GM10847 (cell line): Measurements from ENCODE around the gene SDF4.

ENCODE experiments used
- POLR2A ChIP-seq: IDR thresholded peaks from 2 replicates; pipeline ENCODE4 v1.6.1; 2011; ENCODE audit not compliant: insufficient read length; ENCODE audit errors: extremely low read depth

The SDF4 gene

GRCh38 chr1:1175221-1176062 is 56.4 kb downstream of the SDF4 start:
- no peak for TF ChIP-seq POLR2A

- no peak for TF ChIP-seq POLR2A
These were observed 57.9 kb downstream of the SDF4 start, which contains the start of gene TTLL10 for GRCh38 chr1:1173793-1174415. TSS of gene TTLL10 (plus strand) at chr1:1173880. CDS start at chr1:1179216, 5,336 bp downstream.

- TF ChIP-seq POLR2A: no peak
These were observed 58.6 kb downstream of the SDF4 start for GRCh38 chr1:1173061-1173792.

GRCh38 chr1:1171546-1172340 is 60.1 kb downstream of the SDF4 start:
- no peak for TF ChIP-seq POLR2A

- TF ChIP-seq POLR2A: no peak
These were observed 60.6 kb downstream of the SDF4 start for GRCh38 chr1:1171161-1171545.

- no peak for TF ChIP-seq POLR2A
These were observed 61.3 kb downstream of the SDF4 start for GRCh38 chr1:1170215-1171091.

GRCh38 chr1:1169429-1170214 is 62.2 kb downstream of the SDF4 start:
- TF ChIP-seq POLR2A: no peak

- no peak for TF ChIP-seq POLR2A
These were observed 63.1 kb downstream of the SDF4 start for GRCh38 chr1:1168451-1169411.

GRCh38 chr1:1167841-1168450 is 63.9 kb downstream of the SDF4 start:
- no peak for TF ChIP-seq POLR2A

GRCh38 chr1:1167398-1167821 is 64.4 kb downstream of the SDF4 start:
- no peak for TF ChIP-seq POLR2A
